LoVo (cell line): ENCODE measurements around the gene MRPL33.

ENCODE experiments used
- DNase-seq: peaks from one replicate; pipeline ENCODE4 v3.0.0-alpha.2; 2016; ENCODE audit warnings: low spot score

MRPL33 gene

DNA sequence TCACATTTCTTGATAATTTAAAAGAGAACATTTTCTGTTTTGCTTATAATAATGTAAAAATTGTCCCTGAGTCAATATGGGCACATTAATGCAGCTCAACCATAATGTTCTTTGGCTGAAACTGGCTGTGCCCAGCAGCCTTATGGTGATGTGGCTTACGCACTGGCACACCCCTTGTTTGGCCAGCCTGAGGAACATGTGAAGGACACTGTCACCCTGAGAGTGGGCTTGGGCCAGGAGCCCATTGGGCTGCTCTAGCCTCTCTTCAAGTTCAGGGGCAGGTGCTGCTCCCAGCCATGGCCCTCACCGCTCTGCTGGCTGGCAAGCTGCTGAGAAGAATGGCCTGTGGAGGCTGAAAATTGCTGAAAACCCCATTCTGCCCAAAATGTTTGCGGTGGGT is 37.5 kb downstream of the MRPL33 start:
- no peak for DNase-seq

DNA sequence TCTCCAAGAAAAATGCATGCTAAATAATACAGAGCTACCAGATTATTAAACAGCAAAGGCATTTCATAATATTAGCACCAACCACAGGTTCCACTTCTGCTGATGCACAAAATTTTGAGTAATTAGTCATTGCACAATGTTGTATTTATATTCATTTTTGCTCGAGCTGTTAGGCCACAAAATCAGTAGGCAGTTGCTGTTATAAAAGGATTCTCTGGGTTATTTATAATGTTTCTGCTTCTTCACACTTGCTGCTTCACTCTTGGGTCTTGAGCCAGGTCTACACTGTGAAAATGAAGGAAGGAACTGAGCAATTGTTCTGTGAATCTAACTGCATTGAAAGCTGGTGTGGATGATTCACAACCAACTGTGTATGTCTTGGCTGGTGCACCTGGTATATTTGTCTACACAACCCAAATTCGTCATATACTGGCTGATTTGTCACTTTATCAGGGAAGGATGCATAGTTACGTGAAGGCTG is 38.3 kb downstream of the MRPL33 start:
- DNase-seq: no peak

DNA sequence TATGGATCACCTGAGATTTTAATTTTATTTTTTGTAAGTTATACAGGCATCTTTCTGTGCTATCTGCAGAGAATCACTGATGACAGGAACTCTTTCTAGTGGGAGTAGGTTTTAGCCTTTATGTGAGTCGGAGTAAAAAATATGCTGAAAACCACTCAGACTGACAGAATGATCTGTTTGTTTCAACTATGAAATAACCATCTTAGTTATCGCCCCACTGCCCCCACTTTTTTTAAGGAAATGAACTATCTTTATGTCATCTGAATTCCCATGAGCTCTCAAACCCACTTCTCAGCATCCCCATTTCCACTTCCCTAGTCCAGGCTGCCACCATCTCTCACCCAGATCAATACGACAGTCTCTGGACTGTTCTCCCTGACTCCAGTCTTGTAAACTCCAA is 38.9 kb downstream of the MRPL33 start:
- DNase-seq: no peak

DNA sequence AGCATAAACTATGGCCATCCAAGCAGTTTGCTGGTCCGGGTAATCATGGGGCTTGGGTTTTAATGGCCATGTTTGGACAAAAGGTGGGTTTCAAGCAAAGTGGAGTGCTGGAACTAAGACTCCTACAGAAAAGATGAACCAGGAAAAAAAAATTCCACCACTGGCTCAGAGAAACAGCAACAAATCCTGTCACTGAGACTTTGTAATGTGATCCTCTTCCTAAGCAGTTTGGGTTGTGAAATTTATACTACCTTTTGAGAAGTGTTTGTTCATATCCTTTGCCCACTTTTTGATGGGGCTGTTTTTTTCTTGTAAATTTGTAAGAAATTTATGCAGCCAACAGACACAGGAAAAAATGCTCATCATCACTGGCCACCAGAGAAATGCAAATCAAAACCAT is 40.2 kb downstream of the MRPL33 start:
- no peak for DNase-seq

DNA sequence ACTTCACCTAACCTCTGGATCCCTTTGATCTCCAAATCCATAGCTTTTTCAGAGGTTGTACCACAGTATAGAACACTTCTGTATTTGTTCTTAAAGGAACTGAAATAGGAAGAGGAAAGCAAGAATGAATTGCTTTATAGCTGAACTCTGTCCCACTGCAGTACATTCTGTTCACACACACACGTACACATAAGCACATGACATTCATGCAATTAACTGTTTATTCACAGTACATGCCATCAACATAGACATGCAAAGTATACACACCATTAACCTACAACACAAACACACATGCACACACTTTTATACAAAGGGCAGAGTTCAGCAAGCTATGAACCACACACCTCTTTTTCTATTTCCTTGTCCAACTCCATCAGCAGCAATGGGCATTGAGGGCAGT is 43.2 kb downstream of the MRPL33 start:
- DNase-seq: no peak

DNA sequence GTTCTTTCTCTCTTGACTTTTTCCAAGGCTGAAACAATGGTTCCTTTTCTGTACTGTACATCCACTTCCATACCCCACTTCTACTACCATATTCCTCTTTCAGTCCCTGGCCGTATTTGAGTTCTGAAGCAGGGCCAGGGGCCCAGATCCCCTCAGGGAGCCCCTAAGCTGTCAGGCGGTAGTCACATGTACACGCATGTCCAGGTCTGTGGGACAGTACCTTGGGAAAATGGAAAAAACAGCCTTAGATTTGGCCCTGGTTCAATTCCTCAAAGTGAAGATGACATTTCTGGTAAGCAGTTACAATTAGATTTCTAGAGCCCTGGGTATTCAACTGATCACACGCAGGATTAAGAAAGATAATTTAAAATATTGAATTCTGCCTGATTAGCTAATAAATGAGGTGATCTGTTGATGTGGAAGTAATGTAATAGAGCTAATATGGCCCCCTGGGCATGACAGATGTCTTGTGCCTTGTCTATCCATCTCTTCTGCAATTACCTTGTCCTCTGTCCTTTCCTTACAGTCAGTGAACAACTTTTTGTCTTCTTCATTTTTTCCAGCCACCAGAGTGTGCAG is 44.4 kb downstream of the MRPL33 start:
- DNase-seq: no peak

DNA sequence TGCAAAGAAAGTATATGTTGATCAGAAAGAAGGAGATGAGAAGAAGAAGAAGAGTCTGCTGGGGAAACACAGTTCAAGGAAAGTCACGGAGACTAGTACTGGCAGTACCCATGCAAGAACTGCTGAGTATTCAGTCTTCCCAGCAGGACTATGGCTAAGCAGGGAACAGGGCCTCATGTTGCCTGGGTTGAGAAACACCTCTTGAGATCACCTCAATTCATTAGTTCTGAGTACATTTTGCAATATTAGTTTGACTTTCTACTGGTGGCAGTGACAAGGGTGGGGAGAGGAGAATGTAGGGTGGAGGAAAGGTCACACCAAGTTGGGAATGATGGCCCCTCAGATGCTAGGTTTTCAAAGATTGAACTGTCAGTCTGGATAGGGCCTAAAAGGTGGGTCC is 50.5 kb downstream of the MRPL33 start:
- DNase-seq: no peak

DNA sequence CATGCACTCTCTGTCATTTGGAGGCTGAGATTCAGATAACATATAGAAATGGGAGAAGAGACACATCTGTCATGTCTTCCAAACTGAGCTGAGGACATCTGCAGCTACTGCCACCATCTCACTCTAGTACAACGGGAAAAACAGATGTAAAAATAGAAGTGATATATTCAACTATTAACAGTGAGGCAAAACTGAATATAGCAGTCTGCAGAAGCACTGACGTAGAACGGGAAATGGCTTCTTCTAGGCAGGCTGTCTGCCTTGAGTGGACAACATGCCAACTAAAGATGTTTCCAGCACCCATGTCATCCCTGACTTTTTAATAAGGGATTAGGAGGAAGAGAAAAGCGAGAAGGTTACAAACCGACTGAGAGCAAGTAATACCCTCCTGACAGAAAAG is 51.6 kb downstream of the MRPL33 start:
- DNase-seq: no peak

DNA sequence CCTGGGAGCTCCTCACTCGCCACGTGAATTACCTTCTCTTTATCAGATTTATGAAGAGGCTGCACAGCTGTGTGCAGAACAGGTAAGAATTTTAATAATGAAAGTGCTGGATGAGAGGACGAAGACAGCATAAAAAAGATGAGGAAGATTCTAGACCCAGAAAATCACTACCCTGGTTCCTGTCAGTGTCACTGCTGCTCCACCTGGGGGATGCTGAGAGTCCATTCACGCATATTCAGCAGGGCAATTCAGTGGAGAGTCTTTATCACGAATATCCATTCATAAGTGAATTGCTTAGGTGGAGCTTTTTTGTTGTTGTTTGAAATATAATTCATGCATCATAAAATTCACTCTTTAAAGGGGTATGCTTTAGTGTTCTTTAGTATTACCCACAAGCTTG is 52.0 kb downstream of the MRPL33 start:
- DNase-seq: no peak

DNA sequence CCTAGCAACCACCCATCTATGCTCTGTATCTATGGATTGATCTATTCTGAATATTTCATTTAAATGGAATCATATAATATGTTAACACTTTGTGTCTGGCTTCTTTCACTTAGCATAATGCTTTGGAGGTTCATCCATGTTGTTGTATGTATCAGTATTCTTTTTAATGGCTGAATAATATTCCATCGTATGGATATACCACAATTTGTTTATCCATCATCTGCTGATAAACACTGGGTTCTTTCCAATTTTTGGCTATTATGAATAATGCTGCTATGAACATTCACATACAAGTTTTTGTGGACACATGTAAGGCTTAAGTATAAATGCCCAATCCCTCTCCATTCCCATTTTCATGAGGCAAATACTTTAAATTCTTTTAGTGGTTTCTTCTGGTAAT is 52.9 kb downstream of the MRPL33 start:
- DNase-seq: no peak

DNA sequence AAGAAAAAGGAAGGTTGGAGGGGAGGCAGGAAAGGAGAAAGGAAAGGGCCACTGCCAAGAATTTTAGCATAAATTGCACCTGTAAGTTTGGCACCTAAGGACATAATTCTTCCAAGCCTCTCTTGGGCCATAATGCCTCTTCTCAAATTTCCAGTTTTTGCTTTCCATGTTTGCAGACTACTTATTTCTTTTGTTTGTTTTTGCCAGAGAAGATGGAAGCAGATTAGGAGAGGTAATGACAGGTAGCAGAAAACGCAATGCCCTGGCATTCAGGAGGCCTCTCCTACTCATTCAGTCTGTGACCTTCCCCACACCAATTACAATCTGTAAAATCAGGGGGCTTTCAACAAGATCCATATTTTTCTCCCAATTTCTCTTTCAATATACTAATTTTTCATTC is 56.8 kb downstream of the MRPL33 start:
- no peak for DNase-seq
